Fibroblast of mammary gland (primary cell): Measurements from ENCODE around the gene NTRK1.

Experiments
- DNase-seq: peaks from one replicate; pipeline ENCODE4 v3.0.0-alpha.2; 2010; ENCODE audit warnings: low read depth
- H3K4me3 ChIP-seq: 2 replicates; pipeline ENCODE4 v1.5.1; 2011; ENCODE audit warnings: low read depth, mild to moderate bottlenecking, low read length, moderate library complexity; ENCODE audit not compliant: control insufficient read depth
- TF ChIP-seq, protein P1 (sequence below): conservative IDR thresholded peaks from 2 replicates; pipeline ENCODE4 v1.5.1; 2011; ENCODE audit warnings: low read depth, low read length, inconsistent platforms; ENCODE audit not compliant: control insufficient read depth, insufficient read depth

The NTRK1 gene

DNA sequence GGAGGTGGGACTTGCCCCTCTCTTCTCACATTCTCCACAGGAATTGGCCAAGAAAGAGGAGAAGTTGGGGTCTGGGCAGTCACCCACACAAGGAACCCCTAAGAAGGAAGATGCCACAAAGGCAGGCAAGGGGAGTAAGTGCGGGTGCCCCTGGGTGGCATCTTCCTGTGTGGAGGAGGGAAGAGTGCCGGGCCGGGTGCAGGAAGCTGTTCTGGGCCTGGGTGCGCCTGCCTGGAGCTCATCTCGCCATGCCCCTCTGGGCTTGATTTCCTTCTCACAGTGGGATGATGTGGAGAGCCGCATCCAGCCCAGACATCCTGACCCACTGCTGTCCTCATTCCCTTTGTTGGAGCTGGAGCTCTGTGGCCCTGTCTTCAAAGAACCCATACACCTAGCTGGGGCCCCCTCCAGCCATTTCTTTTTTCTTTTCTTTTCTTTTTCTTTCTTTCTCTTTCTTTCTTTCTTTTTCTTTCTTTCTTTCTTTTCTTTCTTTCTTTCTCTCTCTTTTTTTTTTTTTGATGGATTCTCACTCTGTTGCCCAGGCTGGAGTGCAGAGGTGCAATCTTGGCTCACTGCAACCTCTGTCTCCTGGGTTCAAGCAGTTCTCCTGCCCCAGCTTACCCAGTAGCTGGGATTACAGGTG is 69.1 kb downstream of the NTRK1 start:
- no peak for DNase-seq
- TF ChIP-seq, protein P1, sequence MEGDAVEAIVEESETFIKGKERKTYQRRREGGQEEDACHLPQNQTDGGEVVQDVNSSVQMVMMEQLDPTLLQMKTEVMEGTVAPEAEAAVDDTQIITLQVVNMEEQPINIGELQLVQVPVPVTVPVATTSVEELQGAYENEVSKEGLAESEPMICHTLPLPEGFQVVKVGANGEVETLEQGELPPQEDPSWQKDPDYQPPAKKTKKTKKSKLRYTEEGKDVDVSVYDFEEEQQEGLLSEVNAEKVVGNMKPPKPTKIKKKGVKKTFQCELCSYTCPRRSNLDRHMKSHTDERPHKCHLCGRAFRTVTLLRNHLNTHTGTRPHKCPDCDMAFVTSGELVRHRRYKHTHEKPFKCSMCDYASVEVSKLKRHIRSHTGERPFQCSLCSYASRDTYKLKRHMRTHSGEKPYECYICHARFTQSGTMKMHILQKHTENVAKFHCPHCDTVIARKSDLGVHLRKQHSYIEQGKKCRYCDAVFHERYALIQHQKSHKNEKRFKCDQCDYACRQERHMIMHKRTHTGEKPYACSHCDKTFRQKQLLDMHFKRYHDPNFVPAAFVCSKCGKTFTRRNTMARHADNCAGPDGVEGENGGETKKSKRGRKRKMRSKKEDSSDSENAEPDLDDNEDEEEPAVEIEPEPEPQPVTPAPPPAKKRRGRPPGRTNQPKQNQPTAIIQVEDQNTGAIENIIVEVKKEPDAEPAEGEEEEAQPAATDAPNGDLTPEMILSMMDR, result no peak
- H3K4me3 ChIP-seq, result no peak overlapping the region

GRCh38 chr1:156930483-156930882 is 69.8 kb downstream of the NTRK1 start:
- DNase-seq, result no peak
- TF ChIP-seq, protein P1, result no peak
- no peak overlapping the region for H3K4me3 ChIP-seq
